ENCODE data around the gene ACMSD. TPM values are rescaled to one million over a fixed set of nuclear protein-coding genes. Genes with fewer than 3 reads are reported as not detected.

ACMSD gene
- not detected for total RNA-seq

- Histone ChIP-seq H3K36me3 (no peaks in the 10 kb centered on the region), H3K9me3 (peaks cover 0 to 30% (median 0%) of the 10 kb centered on the region in 3 donors), H3K27ac (no peak within 1 kb of the TSS), H3K4me3 (no peak within 1 kb of the TSS), H3K27me3 (no peaks in the 10 kb centered on the region), H3K4me1 (no peaks in the 10 kb centered on the region)
- ATAC-seq = no peak
- TF ChIP-seq EP300 (IDR thresholded peaks at IDR 0.05) (no peak), CTCF (IDR thresholded peaks at IDR 0.05) (no peak), POLR2A (IDR thresholded peaks at IDR 0.05) (no peak), POLR2AphosphoS5 (IDR thresholded peaks at IDR 0.05) (no peak)
These were observed at the start of gene ACMSD for GRCh38 chr2:134838143-134838620. Gene ACMSD (plus strand): TSS chr2:134838616. CDS start chr2:134838683, 67 bp downstream.

- TF ChIP-seq CTCF (IDR thresholded peaks at IDR 0.05) (no peak), EP300 (IDR thresholded peaks at IDR 0.05) (no peak), POLR2AphosphoS5 (IDR thresholded peaks at IDR 0.05) (no peak), POLR2A (IDR thresholded peaks at IDR 0.05) (no peak)
- Histone ChIP-seq H3K4me3 (no peak overlapping the region), H3K4me1 (no peaks in the 10 kb centered on the region), H3K27ac (no peak overlapping the region), H3K36me3 (no peaks in the 10 kb centered on the region), H3K27me3 (no peaks in the 10 kb centered on the region), H3K9me3 (no peaks in the 10 kb centered on the region)
- 70 to 88% methylated on average over 2 of the region's 3 CpGs for WGBS, 2 donors (ENCODE audit: low coverage in 1 of 2)
- ATAC-seq = no peak
These were observed 47.9 kb upstream of the ACMSD start for GRCh38 chr2:134790487-134790886.

- no peaks in the 10 kb centered on the region for H3K27me3 ChIP-seq
- H3K4me3 ChIP-seq = no peak overlapping the region
- H3K4me1 ChIP-seq = no peaks in the 10 kb centered on the region
- WGBS, 2 donors (ENCODE audit: low coverage in 1 of 2) = 76 to 79% methylated on average over 2 to 3 of the region's 3 CpGs
- H3K9me3 ChIP-seq = no peaks in the 10 kb centered on the region
- no peak overlapping the region for H3K27ac ChIP-seq
- TF ChIP-seq POLR2A (IDR thresholded peaks at IDR 0.05) = no peak
- no peak for TF ChIP-seq CTCF (IDR thresholded peaks at IDR 0.05)
- TF ChIP-seq EP300 (IDR thresholded peaks at IDR 0.05) = no peak
- no peak for TF ChIP-seq POLR2AphosphoS5 (IDR thresholded peaks at IDR 0.05)
- no peak for ATAC-seq
- H3K36me3 ChIP-seq = no peaks in the 10 kb centered on the region
These were observed 46.8 kb upstream of the ACMSD start for GRCh38 chr2:134791616-134792015.

- Histone ChIP-seq H3K4me3 (no peak overlapping the region), H3K4me1 (no peaks in the 10 kb centered on the region), H3K27me3 (no peaks in the 10 kb centered on the region), H3K9me3 (no peaks in the 10 kb centered on the region), H3K27ac (no peak overlapping the region), H3K36me3 (no peaks in the 10 kb centered on the region)
- 60 to 67% methylated on average over 2 to 4 of the region's 4 CpGs for WGBS, 2 donors (ENCODE audit: low coverage in 1 of 2)
- no peak for ATAC-seq
- TF ChIP-seq CTCF (IDR thresholded peaks at IDR 0.05) (no peak), POLR2A (IDR thresholded peaks at IDR 0.05) (no peak), EP300 (IDR thresholded peaks at IDR 0.05) (no peak), POLR2AphosphoS5 (IDR thresholded peaks at IDR 0.05) (no peak)
These were observed 46.2 kb upstream of the ACMSD start for GRCh38 chr2:134792186-134792585.

- Histone ChIP-seq H3K4me1 (no peaks in the 10 kb centered on the region), H3K4me3 (no peak overlapping the region), H3K27me3 (no peaks in the 10 kb centered on the region), H3K9me3 (no peaks in the 10 kb centered on the region), H3K27ac (no peak overlapping the region), H3K36me3 (no peaks in the 10 kb centered on the region)
- TF ChIP-seq CTCF (IDR thresholded peaks at IDR 0.05) = no peak
- TF ChIP-seq EP300 (IDR thresholded peaks at IDR 0.05) = no peak
- no peak for TF ChIP-seq POLR2AphosphoS5 (IDR thresholded peaks at IDR 0.05)
- no peak for TF ChIP-seq POLR2A (IDR thresholded peaks at IDR 0.05)
- ATAC-seq = no peak
- WGBS, 2 donors (ENCODE audit: low coverage in 1 of 2) = 66% methylated on average over 3 of the region's 4 CpGs; no CpG with 5 or more reads in 1 of the 2 donors
These were observed 42.7 kb upstream of the ACMSD start for GRCh38 chr2:134795765-134796164.

All from gastroesophageal sphincter (tissue), 4 donors.